ENCODE data around the gene GTF2F1. TPM values are rescaled to one million over a fixed set of nuclear protein-coding genes. Genes with fewer than 3 reads are reported as not detected.

The GTF2F1 gene
- total and polyA plus RNA-seq, 2 donors: 24.4 to 53.2 TPM

DNA sequence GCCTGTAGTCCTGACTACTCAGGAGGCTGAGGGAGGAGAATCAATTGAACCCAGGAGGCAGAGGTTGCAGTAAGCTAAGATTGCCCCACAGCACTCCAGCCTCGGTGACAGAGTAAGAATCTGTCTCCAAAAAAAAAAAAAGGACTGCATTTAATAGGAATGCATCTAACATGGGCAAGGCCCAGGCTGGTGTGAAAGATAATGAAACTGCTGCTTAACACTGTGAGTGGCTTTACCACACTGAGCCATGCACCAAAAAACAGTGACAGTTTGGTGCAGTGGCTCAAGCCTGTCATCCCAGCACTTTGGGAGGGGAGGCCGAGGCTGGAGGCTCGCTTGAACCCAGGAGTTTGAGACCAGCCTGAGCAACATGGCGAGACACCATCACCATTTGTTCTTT is 8.6 kb downstream of the GTF2F1 start:
- 96% methylated on average over 4 of the region's 4 CpGs for WGBS
- peaks cover 16% of the 10 kb centered on the region for H3K36me3 ChIP-seq (ENCODE audit: insufficient read depth)
- no peaks in the 10 kb centered on the region for H3K4me1 ChIP-seq (ENCODE audit: insufficient read depth)

DNA sequence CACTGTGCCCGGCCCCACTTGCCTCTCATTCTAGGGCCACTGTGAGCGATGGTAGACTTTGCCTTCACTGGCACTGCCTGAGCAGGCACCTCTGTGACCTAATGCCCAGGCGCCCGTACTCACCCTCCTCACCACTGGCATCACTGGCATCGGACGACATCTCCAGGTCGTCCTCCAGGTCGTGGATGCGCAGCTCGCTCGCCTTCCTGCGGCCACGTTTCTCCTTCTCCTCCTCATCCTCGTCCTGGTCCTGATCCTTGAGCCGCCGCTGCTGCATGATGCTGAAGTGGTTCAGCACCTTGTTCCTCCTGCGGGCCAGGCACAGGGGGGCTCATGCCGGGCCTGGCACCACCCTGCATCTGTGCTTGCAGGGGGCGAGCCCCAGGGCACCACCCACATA is 9.8 kb downstream of the GTF2F1 start:
- WGBS: 95% methylated on average over 19 of the region's 19 CpGs
- peaks cover 16% of the 10 kb centered on the region for H3K36me3 ChIP-seq (ENCODE audit: insufficient read depth)
- H3K4me1 ChIP-seq (ENCODE audit: insufficient read depth): no peaks in the 10 kb centered on the region
- no peak overlapping the region for H3K27ac ChIP-seq (ENCODE audit: low read depth)
- H3K4me3 ChIP-seq (ENCODE audit: low read depth, low read length): no peak overlapping the region
- DNase-seq (ENCODE audit: extremely low spot score): no peak

More for the DNA sequence above, 8.6 kb downstream of the GTF2F1 start:
- no peak for DNase-seq (ENCODE audit: extremely low spot score)
- Histone ChIP-seq H3K4me3 (ENCODE audit: low read depth, low read length) (no peak overlapping the region), H3K27ac (ENCODE audit: low read depth) (no peak overlapping the region)

GRCh38 chr19:6381030-6381750 is 11.8 kb downstream of the GTF2F1 start:
- H3K4me3 ChIP-seq (ENCODE audit: low read depth, low read length): no peak overlapping the region
- no peak overlapping the region for H3K27ac ChIP-seq (ENCODE audit: low read depth)
- 95% methylated on average over 40 of the region's 40 CpGs for WGBS
- no peak for DNase-seq (ENCODE audit: extremely low spot score)
- H3K36me3 ChIP-seq (ENCODE audit: insufficient read depth): peaks cover 13% of the 10 kb centered on the region
- H3K4me1 ChIP-seq (ENCODE audit: insufficient read depth): no peaks in the 10 kb centered on the region

- WGBS: over 99% methylated on average over 3 of the region's 3 CpGs
- no peak for DNase-seq (ENCODE audit: extremely low spot score)
- Histone ChIP-seq H3K4me1 (ENCODE audit: insufficient read depth) (no peaks in the 10 kb centered on the region), H3K4me3 (ENCODE audit: low read depth, low read length) (no peak overlapping the region), H3K36me3 (ENCODE audit: insufficient read depth) (peaks cover 11% of the 10 kb centered on the region), H3K27ac (ENCODE audit: low read depth) (no peak overlapping the region)
These were observed 13.2 kb downstream of the GTF2F1 start for GRCh38 chr19:6379744-6380143.

GRCh38 chr19:6378486-6378885 is 14.5 kb downstream of the GTF2F1 start:
- Histone ChIP-seq H3K4me3 (ENCODE audit: low read depth, low read length) (no peak overlapping the region), H3K27ac (ENCODE audit: low read depth) (no peak overlapping the region), H3K36me3 (ENCODE audit: insufficient read depth) (peaks cover 10% of the 10 kb centered on the region), H3K4me1 (ENCODE audit: insufficient read depth) (no peaks in the 10 kb centered on the region)
- WGBS: 70% methylated on average over 9 of the region's 9 CpGs
- no peak for DNase-seq (ENCODE audit: extremely low spot score)

DNA sequence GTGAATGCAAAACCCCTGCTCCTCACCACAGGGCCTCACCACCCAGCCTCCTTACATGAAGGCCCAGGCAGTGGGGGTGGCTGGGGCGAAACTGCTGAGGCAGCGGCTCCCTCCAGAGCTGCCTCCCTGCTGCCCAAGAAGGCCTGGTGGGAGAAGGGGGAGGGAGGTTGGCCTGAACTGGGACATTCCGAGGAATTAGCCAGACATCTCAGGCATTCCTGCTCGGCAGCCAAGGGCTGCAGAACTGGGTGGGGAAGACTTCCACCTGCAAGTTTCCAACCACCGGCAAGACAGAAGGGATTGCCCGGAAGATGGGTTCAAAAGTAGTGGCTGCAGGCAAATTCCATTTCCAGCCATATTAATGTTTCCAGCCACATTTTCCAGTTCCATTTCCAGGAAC is 14.9 kb downstream of the GTF2F1 start:
- H3K27ac ChIP-seq (ENCODE audit: low read depth): no peak overlapping the region
- WGBS: 29% methylated on average over 6 of the region's 6 CpGs
- DNase-seq (ENCODE audit: extremely low spot score): no peak
- H3K36me3 ChIP-seq (ENCODE audit: insufficient read depth): peaks cover 6% of the 10 kb centered on the region
- H3K4me3 ChIP-seq (ENCODE audit: low read depth, low read length): no peak overlapping the region
- H3K4me1 ChIP-seq (ENCODE audit: insufficient read depth): no peaks in the 10 kb centered on the region

- H3K4me1 ChIP-seq (ENCODE audit: insufficient read depth): no peaks in the 10 kb centered on the region
- no peak overlapping the region for H3K27ac ChIP-seq (ENCODE audit: low read depth)
- 65% methylated on average over 19 of the region's 19 CpGs for WGBS
- H3K4me3 ChIP-seq (ENCODE audit: low read depth, low read length): no peak overlapping the region
- peaks cover 6% of the 10 kb centered on the region for H3K36me3 ChIP-seq (ENCODE audit: insufficient read depth)
- no peak for DNase-seq (ENCODE audit: extremely low spot score)
These were observed 16.3 kb downstream of the GTF2F1 start for GRCh38 chr19:6376512-6377190.

- 85% methylated on average over 25 of the region's 25 CpGs for WGBS
- no peaks in the 10 kb centered on the region for H3K4me1 ChIP-seq (ENCODE audit: insufficient read depth)
- peaks cover 4% of the 10 kb centered on the region for H3K36me3 ChIP-seq (ENCODE audit: insufficient read depth)
- DNase-seq (ENCODE audit: extremely low spot score): no peak
- H3K27ac ChIP-seq (ENCODE audit: low read depth): no peak within 1 kb of the TSS
- H3K4me3 ChIP-seq (ENCODE audit: low read depth, low read length): no peak within 1 kb of the TSS
These were observed 17.5 kb downstream of the GTF2F1 start, which contains the start of gene PSPN for GRCh38 chr19:6375411-6376010. Gene PSPN (minus strand): TSS chr19:6375933. CDS start chr19:6375849, 84 bp downstream.

DNA sequence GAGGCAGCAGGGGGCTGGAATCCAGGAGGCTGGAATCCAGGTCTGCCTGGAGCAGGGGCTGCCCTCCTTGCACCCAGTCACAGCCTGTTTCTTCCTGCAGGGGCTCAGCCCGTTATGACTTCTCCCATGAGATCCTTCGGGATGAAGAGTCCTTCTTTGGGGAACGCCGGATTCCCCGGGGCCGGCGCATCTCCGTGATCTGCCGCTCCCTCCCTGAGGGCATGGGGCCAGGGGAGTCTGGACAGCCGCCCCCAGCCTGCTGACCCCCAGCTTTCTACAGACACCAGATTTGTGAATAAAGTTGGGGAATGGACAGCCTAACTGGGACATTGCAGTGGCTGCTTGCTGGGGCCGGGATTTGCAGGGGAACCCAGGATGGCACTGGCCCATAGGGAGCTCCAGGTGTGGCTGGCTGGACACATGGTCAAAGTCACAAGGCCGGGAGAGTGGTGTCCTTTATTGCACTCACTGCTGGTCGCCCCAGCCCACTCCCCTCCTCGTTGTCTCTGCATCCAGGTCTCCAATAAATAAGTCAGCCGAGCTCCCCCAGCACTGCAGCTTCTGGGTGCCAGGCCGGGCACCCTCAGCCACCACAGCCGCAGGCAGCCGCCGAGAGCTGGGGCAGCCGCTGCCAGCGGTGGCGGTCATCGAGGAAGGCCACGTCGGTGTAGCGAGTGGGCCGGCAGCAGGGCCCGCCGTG is 18.1 kb downstream of the GTF2F1 start:
- Histone ChIP-seq H3K4me3 (ENCODE audit: low read depth, low read length) (no peak overlapping the region), H3K4me1 (ENCODE audit: insufficient read depth) (no peaks in the 10 kb centered on the region), H3K36me3 (ENCODE audit: insufficient read depth) (no peaks in the 10 kb centered on the region), H3K27ac (ENCODE audit: low read depth) (no peak overlapping the region)
- no peak for DNase-seq (ENCODE audit: extremely low spot score)
- 88% methylated on average over 29 of the region's 29 CpGs for WGBS

- Histone ChIP-seq H3K4me1 (ENCODE audit: insufficient read depth) (no peaks in the 10 kb centered on the region), H3K36me3 (ENCODE audit: insufficient read depth) (no peaks in the 10 kb centered on the region), H3K4me3 (ENCODE audit: low read depth, low read length) (no peak overlapping the region), H3K27ac (ENCODE audit: low read depth) (no peak overlapping the region)
- WGBS: 58% methylated on average over 29 of the region's 29 CpGs
- no peak for DNase-seq (ENCODE audit: extremely low spot score)
These were observed 18.7 kb downstream of the GTF2F1 start for GRCh38 chr19:6374161-6374709.

GRCh38 chr19:6373813-6374108 is 19.2 kb downstream of the GTF2F1 start:
- Histone ChIP-seq H3K27ac (ENCODE audit: low read depth) (no peak overlapping the region), H3K4me3 (ENCODE audit: low read depth, low read length) (peak overlapping the region; percentile 30), H3K36me3 (ENCODE audit: insufficient read depth) (no peaks in the 10 kb centered on the region), H3K4me1 (ENCODE audit: insufficient read depth) (no peaks in the 10 kb centered on the region)
- no peak for DNase-seq (ENCODE audit: extremely low spot score)
- WGBS: 26% methylated on average over 5 of the region's 5 CpGs

- H3K4me3 ChIP-seq (ENCODE audit: low read depth, low read length): peak overlapping the region; percentile 55
- under 1% methylated on average over 53 of the region's 53 CpGs for WGBS
- H3K27ac ChIP-seq (ENCODE audit: low read depth): peak overlapping the region; percentile 93
- no peaks in the 10 kb centered on the region for H3K36me3 ChIP-seq (ENCODE audit: insufficient read depth)
- no peaks in the 10 kb centered on the region for H3K4me1 ChIP-seq (ENCODE audit: insufficient read depth)
- DNase-seq (ENCODE audit: extremely low spot score): peak; percentile 94
These were observed 19.7 kb downstream of the GTF2F1 start for GRCh38 chr19:6373096-6373812.

DNA sequence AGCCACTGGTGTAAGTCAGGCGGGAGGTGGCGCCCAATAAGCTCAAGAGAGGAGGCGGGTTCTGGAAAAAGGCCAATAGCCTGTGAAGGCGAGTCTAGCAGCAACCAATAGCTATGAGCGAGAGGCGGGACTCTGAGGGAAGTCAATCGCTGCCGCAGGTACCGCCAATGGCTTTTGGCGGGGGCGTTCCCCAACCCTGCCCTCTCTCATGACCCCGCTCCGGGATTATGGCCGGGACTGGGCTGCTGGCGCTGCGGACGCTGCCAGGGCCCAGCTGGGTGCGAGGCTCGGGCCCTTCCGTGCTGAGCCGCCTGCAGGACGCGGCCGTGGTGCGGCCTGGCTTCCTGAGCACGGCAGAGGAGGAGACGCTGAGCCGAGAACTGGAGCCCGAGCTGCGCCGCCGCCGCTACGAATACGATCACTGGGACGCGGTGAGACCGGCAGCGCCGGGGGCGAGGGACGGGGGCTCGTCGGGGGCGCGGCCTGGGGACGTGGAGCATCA is 20.3 kb downstream of the GTF2F1 start, which contains the start of gene ALKBH7:
Gene ALKBH7, plus strand, starts transcription at position 201 of the 502 bp plus-strand sequence. Its CDS starts 27 bp downstream, at position 228.
- Histone ChIP-seq H3K36me3 (ENCODE audit: insufficient read depth) (no peaks in the 10 kb centered on the region), H3K27ac (ENCODE audit: low read depth) (peak within 1 kb of the TSS; percentile 93), H3K4me1 (ENCODE audit: insufficient read depth) (no peaks in the 10 kb centered on the region), H3K4me3 (ENCODE audit: low read depth, low read length) (peak within 1 kb of the TSS; percentile 55)
- under 1% methylated on average over 47 of the region's 47 CpGs for WGBS
- DNase-seq (ENCODE audit: extremely low spot score): peak; percentile 99

All from urinary bladder (tissue), 4 donors.